RKO (cell line): ENCODE results near the gene LRIG1.

ENCODE experiments used
- DNase-seq: peaks from one replicate; pipeline ENCODE4 v3.0.0-alpha.2; 2016; ENCODE audit warnings: low spot score

The LRIG1 gene

GRCh38 chr3:66502981-66503380, 2.2 kb upstream of the LRIG1 start:
- no peak for DNase-seq

GRCh38 chr3:66502245-66502874, 1.5 kb upstream of the LRIG1 start:
- DNase-seq = no peak

GRCh38 chr3:66501483-66502244, 842 bp upstream of the LRIG1 start:
- no peak for DNase-seq

GRCh38 chr3:66499881-66500575, 794 bp downstream of the LRIG1 start:
- DNase-seq = peak; percentile 25

- DNase-seq = no peak
Measured at GRCh38 chr3:66498687-66499621, 1.9 kb downstream of the LRIG1 start.

- DNase-seq = no peak
Measured at GRCh38 chr3:66497985-66498671, 2.7 kb downstream of the LRIG1 start.

GRCh38 chr3:66497288-66497984, 3.4 kb downstream of the LRIG1 start:
- DNase-seq = no peak

GRCh38 chr3:66496746-66497145, 4.1 kb downstream of the LRIG1 start:
- DNase-seq = no peak

- DNase-seq = no peak
Measured at GRCh38 chr3:66496301-66496700, 4.5 kb downstream of the LRIG1 start.

GRCh38 chr3:66495668-66496045, 5.2 kb downstream of the LRIG1 start:
- DNase-seq = no peak

- no peak for DNase-seq
Measured at GRCh38 chr3:66494959-66495667, 5.7 kb downstream of the LRIG1 start.

- no peak for DNase-seq
Measured at GRCh38 chr3:66493458-66494099, 7.2 kb downstream of the LRIG1 start.

- no peak for DNase-seq
Measured at GRCh38 chr3:66492672-66493071, 8.2 kb downstream of the LRIG1 start.

GRCh38 chr3:66492071-66492470, 8.8 kb downstream of the LRIG1 start:
- no peak for DNase-seq

GRCh38 chr3:66490984-66491383, 9.8 kb downstream of the LRIG1 start:
- no peak for DNase-seq

- DNase-seq = no peak
Measured at GRCh38 chr3:66490214-66490613, 10.6 kb downstream of the LRIG1 start.

GRCh38 chr3:66489581-66489980, 11.2 kb downstream of the LRIG1 start:
- no peak for DNase-seq

- DNase-seq = no peak
Measured at GRCh38 chr3:66489115-66489514, 11.7 kb downstream of the LRIG1 start.

- DNase-seq = no peak
Measured at GRCh38 chr3:66488492-66488891, 12.3 kb downstream of the LRIG1 start.

GRCh38 chr3:66487465-66487864, 13.4 kb downstream of the LRIG1 start:
- no peak for DNase-seq
